Measurements from ENCODE around the gene SEC23B. TPM values are rescaled to one million over a fixed set of nuclear protein-coding genes. Genes with fewer than 3 reads are reported as not detected.

The SEC23B gene
- total RNA-seq, 2 experiments from 2014 or later: 88.5 to 89.3 TPM

DNA sequence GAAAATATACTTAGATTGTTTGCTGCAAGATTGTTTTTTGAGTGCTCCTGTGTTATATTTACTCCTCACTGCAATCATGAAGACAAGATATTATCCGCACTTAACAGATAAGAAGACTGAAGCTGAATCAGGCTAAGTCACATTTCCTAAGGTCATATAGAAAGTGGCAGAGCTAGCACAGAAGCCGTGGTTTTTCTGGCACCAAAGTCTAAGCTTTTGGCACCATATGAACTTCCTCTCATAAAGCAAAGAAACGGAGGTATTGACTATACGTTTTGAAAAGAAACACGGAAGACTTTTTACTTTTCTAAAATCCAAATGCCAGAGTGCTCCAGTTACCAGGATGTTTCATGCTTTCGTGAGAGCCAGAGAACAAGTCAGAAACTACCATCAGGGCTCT lies 70.8 kb downstream of the SEC23B start:
- CTCF ChIA-PET: no interaction called here

GRCh38 chr20:18580012-18580411 lies 72.3 kb downstream of the SEC23B start:
- POLR2A ChIA-PET: no interaction called here
- no peak for TF ChIP-seq CTCF (IDR thresholded peaks at IDR 0.05)
- CTCF ChIA-PET: no interaction called here

More for the DNA sequence above, 70.8 kb downstream of the SEC23B start:
- intact Hi-C loops (cut with micrococcal nuclease): no loop called here
- ATAC-seq: no peak
- POLR2A ChIA-PET: interaction anchor here (0.6 kb wide), 1 partner anchor 17 kb away, joined by 3 read pairs; no protein-coding TSS in a partner anchor
- Mint-ChIP-seq H3K9me3 (no peaks in the 10 kb centered on the region), H3K36me3 (ENCODE audit: low read depth) (no peaks in the 10 kb centered on the region), H3K4me1 (ENCODE audit: low read depth) (peaks cover 4% of the 10 kb centered on the region), H3K4me3 (no peak overlapping the region), H3K27ac (peak overlapping the region; percentile 24), H3K27me3 (no peaks in the 10 kb centered on the region)
- no peak for TF ChIP-seq CTCF (IDR thresholded peaks at IDR 0.05)
- no peak for DNase-seq

DNA sequence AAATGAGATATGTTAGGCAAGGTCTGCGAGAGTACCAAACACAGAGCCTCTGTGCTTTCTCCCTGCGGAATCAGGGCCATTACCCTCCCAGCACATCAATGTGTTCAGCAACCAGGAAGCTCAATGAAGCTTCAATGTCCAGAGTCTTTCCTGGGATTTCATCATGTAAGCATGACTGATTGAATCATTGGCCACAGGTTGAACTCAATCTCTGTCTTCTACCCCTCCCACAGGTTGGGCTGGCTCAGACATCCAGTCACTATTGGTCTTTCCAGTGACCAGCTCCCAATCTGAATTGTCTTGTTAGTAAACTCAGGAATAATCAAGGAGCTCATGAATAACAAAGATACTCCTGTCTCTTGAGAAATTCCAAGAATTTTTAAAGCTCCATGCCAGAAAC lies 77.4 kb downstream of the SEC23B start:
- Mint-ChIP-seq H3K4me3 (no peak overlapping the region), H3K36me3 (ENCODE audit: low read depth) (no peaks in the 10 kb centered on the region), H3K4me1 (ENCODE audit: low read depth) (peaks cover 26% of the 10 kb centered on the region), H3K9me3 (no peaks in the 10 kb centered on the region), H3K27ac (no peak overlapping the region), H3K27me3 (peaks cover 6% of the 10 kb centered on the region)
- ChIA-PET CTCF (interaction anchor here (1.1 kb wide), 1 partner anchor 29 kb away, joined by 3 read pairs; no protein-coding TSS in a partner anchor), POLR2A (no interaction called here)
- intact Hi-C loops (cut with micrococcal nuclease): loop anchor here (5.0 kb wide), 1 partner anchor 78 kb away; the partner anchor contains the start of gene SEC23B
- DNase-seq: no peak
- no peak for ATAC-seq
- no peak for TF ChIP-seq CTCF (IDR thresholded peaks at IDR 0.05)

More at GRCh38 chr20:18580012-18580411, 72.3 kb downstream of the SEC23B start:
- no peak for DNase-seq
- intact Hi-C loops (cut with micrococcal nuclease): no loop called here
- Mint-ChIP-seq H3K4me3 (no peak overlapping the region), H3K27me3 (peaks cover 6% of the 10 kb centered on the region), H3K4me1 (ENCODE audit: low read depth) (peaks cover 4% of the 10 kb centered on the region), H3K27ac (no peak overlapping the region), H3K36me3 (ENCODE audit: low read depth) (no peaks in the 10 kb centered on the region), H3K9me3 (no peaks in the 10 kb centered on the region)
- ATAC-seq: no peak

DNA sequence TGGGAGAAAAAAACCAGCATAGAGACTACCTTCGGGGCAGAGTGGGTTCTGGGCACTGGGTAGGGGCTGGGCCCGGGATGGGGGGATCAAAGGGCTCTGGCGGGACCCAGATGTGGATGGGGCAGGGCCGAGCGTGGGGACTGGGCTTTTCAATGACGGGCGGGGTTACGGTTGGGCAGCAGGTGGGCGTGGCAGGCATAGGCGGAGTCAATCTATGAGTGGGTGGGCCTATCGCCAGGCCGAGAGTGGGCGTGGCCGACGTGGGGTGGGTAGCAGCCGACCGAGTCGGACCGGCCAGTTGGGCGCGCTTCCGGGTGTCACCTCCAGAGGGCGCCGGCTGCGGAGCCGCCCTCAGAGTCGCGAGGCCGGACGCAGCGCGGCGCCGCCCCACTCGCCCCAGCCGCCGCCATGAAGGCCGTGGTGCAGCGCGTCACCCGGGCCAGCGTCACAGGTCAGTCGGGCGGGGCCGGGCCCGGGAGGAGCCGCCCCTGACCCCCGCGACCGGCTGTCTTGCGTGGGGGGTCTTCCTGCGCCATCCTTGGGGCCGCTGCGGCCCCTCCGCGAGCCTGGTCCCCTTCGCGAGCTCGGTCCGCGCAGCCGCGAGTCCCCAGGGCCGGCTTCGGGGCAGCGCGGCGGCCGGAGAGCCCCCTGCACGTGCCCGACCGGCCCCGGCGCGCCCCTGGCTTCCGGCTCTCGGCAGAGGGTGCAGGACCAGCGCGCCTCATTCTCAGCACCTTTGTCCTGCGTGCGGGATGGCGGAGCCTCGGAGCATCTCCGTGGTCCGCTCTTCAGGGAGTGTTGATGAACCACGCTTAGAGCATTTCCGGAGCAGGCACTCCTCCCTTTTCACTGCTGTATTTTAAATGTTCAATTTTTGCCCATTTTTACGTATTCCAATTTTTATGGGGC lies 80.2 kb downstream of the SEC23B start, which contains the start of gene DTD1:
TSS of gene DTD1 (plus strand) at position 390 of the 909 bp plus-strand sequence. CDS start at position 409, 19 bp downstream.
- ATAC-seq (peak; percentile 94), DNase-seq (peak; percentile 95)
- POLR2A ChIA-PET: interaction anchor here (0.7 to 1.5 kb wide), 4 partner anchors 11 to 31 kb away, joined by 3 to 4 read pairs (median 3); no protein-coding TSS in a partner anchor
- TF ChIP-seq CTCF (IDR thresholded peaks at IDR 0.05): peak; percentile 67
- H3K9me3 Mint-ChIP-seq: no peaks in the 10 kb centered on the region
- peaks cover 6% of the 10 kb centered on the region for H3K27me3 Mint-ChIP-seq
- H3K27ac Mint-ChIP-seq: peak within 1 kb of the TSS; percentile 86
- H3K4me1 Mint-ChIP-seq (ENCODE audit: low read depth): peaks cover 29% of the 10 kb centered on the region
- intact Hi-C loops (cut with micrococcal nuclease): loop anchor here (5.0 kb wide), 1 partner anchor 81 kb away; the partner anchor contains the start of gene SEC23B
- no peaks in the 10 kb centered on the region for H3K36me3 Mint-ChIP-seq (ENCODE audit: low read depth)
- CTCF ChIA-PET: interaction anchor here (1.1 to 1.2 kb wide), 2 partner anchors 11 to 12 kb away, joined by 3 to 4 read pairs; no protein-coding TSS in a partner anchor
- H3K4me3 Mint-ChIP-seq: peak within 1 kb of the TSS; percentile 89
